HG03108 (cell line): ENCODE results near the gene LAMB3.

ENCODE experiments used
- ATAC-seq: cut with Tn5 transposase; IDR thresholded peaks from one replicate; pipeline ENCODE4 v1.9.1; 2021; ENCODE audit warnings: moderate library complexity; ENCODE audit not compliant: unreplicated experiment

Gene LAMB3

GRCh38 chr1:209598227-209598626, 54.0 kb downstream of the LAMB3 start:
- ATAC-seq: no peak

- no peak for ATAC-seq
Measured at GRCh38 chr1:209597499-209597898, 54.7 kb downstream of the LAMB3 start.

- ATAC-seq: no peak
Measured at GRCh38 chr1:209595599-209596285, 56.5 kb downstream of the LAMB3 start.

GRCh38 chr1:209595028-209595427, 57.2 kb downstream of the LAMB3 start:
- ATAC-seq: no peak

- ATAC-seq: no peak
Measured at GRCh38 chr1:209594440-209594839, 57.8 kb downstream of the LAMB3 start.

- no peak for ATAC-seq
Measured at GRCh38 chr1:209593747-209594146, 58.5 kb downstream of the LAMB3 start.

- no peak for ATAC-seq
Measured at GRCh38 chr1:209590405-209590804, 61.8 kb downstream of the LAMB3 start.

GRCh38 chr1:209589863-209590262, 62.4 kb downstream of the LAMB3 start:
- ATAC-seq: no peak

- no peak for ATAC-seq
Measured at GRCh38 chr1:209589440-209589839, 62.8 kb downstream of the LAMB3 start.

GRCh38 chr1:209587789-209588188, 64.4 kb downstream of the LAMB3 start:
- no peak for ATAC-seq

- no peak for ATAC-seq
Measured at GRCh38 chr1:209586221-209586740, 65.9 kb downstream of the LAMB3 start.

GRCh38 chr1:209585672-209586071, 66.6 kb downstream of the LAMB3 start:
- ATAC-seq: no peak

GRCh38 chr1:209585197-209585596, 67.0 kb downstream of the LAMB3 start:
- ATAC-seq: no peak

GRCh38 chr1:209584231-209584672, 68.0 kb downstream of the LAMB3 start:
- no peak for ATAC-seq

- ATAC-seq: no peak
Measured at GRCh38 chr1:209583408-209583807, 68.8 kb downstream of the LAMB3 start, which contains the start of gene CAMK1G. CAMK1G (plus strand) TSS chr1:209583714; CDS start chr1:209594984, 11,270 bp downstream.

- ATAC-seq: no peak
Measured at GRCh38 chr1:209580577-209580976, 71.6 kb downstream of the LAMB3 start.

GRCh38 chr1:209577346-209577745, 74.9 kb downstream of the LAMB3 start:
- no peak for ATAC-seq

GRCh38 chr1:209576392-209577197, 75.6 kb downstream of the LAMB3 start:
- ATAC-seq: peak; percentile 78

GRCh38 chr1:209570743-209571142, 81.5 kb downstream of the LAMB3 start:
- no peak for ATAC-seq

GRCh38 chr1:209569455-209570207, 82.6 kb downstream of the LAMB3 start:
- no peak for ATAC-seq

- no peak for ATAC-seq
Measured at GRCh38 chr1:209567698-209568175, 84.5 kb downstream of the LAMB3 start.
